ENCODE data around the gene AATK. TPM values are rescaled to one million over a fixed set of nuclear protein-coding genes. Genes with fewer than 3 reads are reported as not detected.
"Not testable (repeated sequence)": the region's sequence is repeated elsewhere in the genome, so short reads cannot be mapped to it uniquely, and the experiment has no call there.

AATK gene
- total RNA-seq, 2 donors from 2014 or later: 3.3 to 4.3 TPM

- Histone ChIP-seq H3K9me3 (ENCODE audit: control insufficient read depth, low read length) (no peaks in the 10 kb centered on the region), H3K9ac (ENCODE audit: extremely low read depth, low read length, poor library complexity, severe bottlenecking) (no peak overlapping the region), H3K4me1 (ENCODE audit: control insufficient read depth, insufficient read depth, low read length) (no peaks in the 10 kb centered on the region), H3K4me3 (ENCODE audit: low read length) (no peak overlapping the region), H3K36me3 (ENCODE audit: control insufficient read depth, insufficient read depth, low read length) (no peaks in the 10 kb centered on the region), H3K27ac (ENCODE audit: low read depth, low read length) (no peak overlapping the region), H3K27me3 (ENCODE audit: control insufficient read depth, insufficient read depth, low read length, poor library complexity, severe bottlenecking) (no peaks in the 10 kb centered on the region)
- no peaks in the 10 kb centered on the region for H3K27me3 Mint-ChIP-seq (ENCODE audit: insufficient read depth)
- H3K4me3 Mint-ChIP-seq: no peak overlapping the region
- no peaks in the 10 kb centered on the region for H3K36me3 Mint-ChIP-seq (ENCODE audit: low read depth)
- no peak for DNase-seq
- no peak for TF ChIP-seq CTCF (conservative IDR thresholded peaks at IDR 0.05)
- H3K9me3 Mint-ChIP-seq: no peaks in the 10 kb centered on the region
- 92 to 93% methylated on average over 17 to 18 of the region's 18 CpGs for WGBS, 2 experiments (ENCODE audit: insufficient coverage in 1 of 2, insufficient read length in 1 of 2)
- no peak overlapping the region for H3K27ac Mint-ChIP-seq
- no peaks in the 10 kb centered on the region for H3K4me1 Mint-ChIP-seq
Observed at GRCh38 chr17:81154961-81155360, 11.1 kb downstream of the AATK start.

- not testable (repeated sequence) for H3K4me3 Mint-ChIP-seq; H3K9ac ChIP-seq (ENCODE audit: extremely low read depth, low read length, poor library complexity, severe bottlenecking); H3K27ac ChIP-seq (ENCODE audit: low read depth, low read length); H3K4me3 ChIP-seq (ENCODE audit: low read length); H3K4me1 Mint-ChIP-seq; H3K9me3 Mint-ChIP-seq; H3K4me1 ChIP-seq (ENCODE audit: control insufficient read depth, insufficient read depth, low read length); H3K27me3 ChIP-seq (ENCODE audit: control insufficient read depth, insufficient read depth, low read length, poor library complexity, severe bottlenecking); H3K9me3 ChIP-seq (ENCODE audit: control insufficient read depth, low read length); H3K36me3 ChIP-seq (ENCODE audit: control insufficient read depth, insufficient read depth, low read length); H3K36me3 Mint-ChIP-seq (ENCODE audit: low read depth); H3K27ac Mint-ChIP-seq; DNase-seq; H3K27me3 Mint-ChIP-seq (ENCODE audit: insufficient read depth)
- 80 to 95% methylated on average over 7 to 9 of the region's 9 CpGs for WGBS, 2 experiments (ENCODE audit: insufficient coverage in 1 of 2, insufficient read length in 1 of 2)
Observed at GRCh38 chr17:81154016-81154415, 12.0 kb downstream of the AATK start.

- Histone ChIP-seq H3K9ac (ENCODE audit: extremely low read depth, low read length, poor library complexity, severe bottlenecking) (no peak overlapping the region), H3K4me3 (ENCODE audit: low read length) (no peak overlapping the region), H3K27me3 (ENCODE audit: control insufficient read depth, insufficient read depth, low read length, poor library complexity, severe bottlenecking) (no peaks in the 10 kb centered on the region), H3K27ac (ENCODE audit: low read depth, low read length) (no peak overlapping the region), H3K36me3 (ENCODE audit: control insufficient read depth, insufficient read depth, low read length) (no peaks in the 10 kb centered on the region), H3K9me3 (ENCODE audit: control insufficient read depth, low read length) (no peaks in the 10 kb centered on the region), H3K4me1 (ENCODE audit: control insufficient read depth, insufficient read depth, low read length) (no peaks in the 10 kb centered on the region)
- H3K4me3 Mint-ChIP-seq: no peak overlapping the region
- TF ChIP-seq CTCF (conservative IDR thresholded peaks at IDR 0.05): no peak
- no peak for DNase-seq
- no peaks in the 10 kb centered on the region for H3K27me3 Mint-ChIP-seq (ENCODE audit: insufficient read depth)
- H3K4me1 Mint-ChIP-seq: no peaks in the 10 kb centered on the region
- no peak overlapping the region for H3K27ac Mint-ChIP-seq
- no peaks in the 10 kb centered on the region for H3K9me3 Mint-ChIP-seq
- H3K36me3 Mint-ChIP-seq (ENCODE audit: low read depth): no peaks in the 10 kb centered on the region
- WGBS, 2 experiments (ENCODE audit: insufficient coverage in 1 of 2, insufficient read length in 1 of 2): 91 to 93% methylated on average over 13 to 17 of the region's 17 CpGs
Observed at GRCh38 chr17:81153340-81153803, 12.6 kb downstream of the AATK start.

GRCh38 chr17:81152288-81152828 is 13.7 kb downstream of the AATK start:
- H3K27me3 Mint-ChIP-seq (ENCODE audit: insufficient read depth): no peaks in the 10 kb centered on the region
- no peaks in the 10 kb centered on the region for H3K36me3 Mint-ChIP-seq (ENCODE audit: low read depth)
- no peaks in the 10 kb centered on the region for H3K36me3 ChIP-seq (ENCODE audit: control insufficient read depth, insufficient read depth, low read length)
- H3K27ac ChIP-seq (ENCODE audit: low read depth, low read length): no peak overlapping the region
- no peak for DNase-seq
- 82% methylated on average over 8 of the region's 8 CpGs; no CpG with 5 or more reads in 1 of the 2 experiments for WGBS, 2 experiments (ENCODE audit: insufficient coverage in 1 of 2, insufficient read length in 1 of 2)
- no peaks in the 10 kb centered on the region for H3K27me3 ChIP-seq (ENCODE audit: control insufficient read depth, insufficient read depth, low read length, poor library complexity, severe bottlenecking)
- no peak overlapping the region for H3K4me3 Mint-ChIP-seq
- H3K9me3 ChIP-seq (ENCODE audit: control insufficient read depth, low read length): no peaks in the 10 kb centered on the region
- H3K4me3 ChIP-seq (ENCODE audit: low read length): no peak overlapping the region
- H3K4me1 Mint-ChIP-seq: no peaks in the 10 kb centered on the region
- no peak for TF ChIP-seq CTCF (conservative IDR thresholded peaks at IDR 0.05)
- H3K9me3 Mint-ChIP-seq: no peaks in the 10 kb centered on the region
- H3K4me1 ChIP-seq (ENCODE audit: control insufficient read depth, insufficient read depth, low read length): no peaks in the 10 kb centered on the region
- no peak overlapping the region for H3K9ac ChIP-seq (ENCODE audit: extremely low read depth, low read length, poor library complexity, severe bottlenecking)
- H3K27ac Mint-ChIP-seq: no peak overlapping the region
